GM23338 (cell line): ENCODE results near the gene BRD3. TPM values are rescaled to one million over a fixed set of nuclear protein-coding genes. Genes with fewer than 3 reads are reported as not detected.

Experiments
- ATAC-seq: fragments of 200-7000 bp; cut with Tn5 transposase; 3 replicates; pipeline ENCODE4 v1.9.1; 2020
- DNase-seq: peaks from one replicate; pipeline ENCODE4 v3.0.0-alpha.2; 2015; ENCODE audit warnings: low spot score
- H2AFZ ChIP-seq: fragments of 200-600 bp; sonication (generic); 2 replicates; pipeline ENCODE4 v1.8.0; 2016; ENCODE audit warnings: antibody characterized with exemption, mild to moderate bottlenecking, moderate library complexity
- H3F3A ChIP-seq: fragments of 200-600 bp; sonication (generic); replicated peaks from 2 replicates; pipeline ENCODE4 v1.8.0; 2017; ENCODE audit warnings: antibody characterized with exemption, mixed run types, low read depth
- H3K27ac ChIP-seq: fragments of 200-600 bp; sonication (generic); 2 replicates; pipeline ENCODE4 v1.6.1; 2016; ENCODE audit warnings: low read depth
- H3K27me3 ChIP-seq: fragments of 200-600 bp; sonication (generic); 2 replicates; pipeline ENCODE4 v1.8.0; 2016; ENCODE audit warnings: mild to moderate bottlenecking, mixed run types, moderate library complexity; ENCODE audit not compliant: insufficient read depth
- H3K36me3 ChIP-seq: fragments of 200-600 bp; sonication (generic); 2 replicates; pipeline ENCODE4 v1.8.0; 2016; ENCODE audit warnings: mild to moderate bottlenecking; ENCODE audit not compliant: insufficient read depth
- H3K4me1 ChIP-seq: fragments of 200-600 bp; sonication (generic); 2 replicates; pipeline ENCODE4 v1.8.0; 2016; ENCODE audit warnings: mild to moderate bottlenecking, moderate library complexity; ENCODE audit not compliant: insufficient read depth
- H3K4me2 ChIP-seq: fragments of 200-600 bp; sonication (generic); 2 replicates; pipeline ENCODE4 v1.7.1; 2017; ENCODE audit warnings: mixed run types
- H3K4me3 ChIP-seq: fragments of 200-600 bp; sonication (generic); 2 replicates; pipeline ENCODE4 v1.6.1; 2016; ENCODE audit warnings: mixed run types
- H3K79me2 ChIP-seq: fragments of 200-600 bp; sonication (generic); replicated peaks from 2 replicates; pipeline ENCODE4 v1.8.0; 2017; ENCODE audit warnings: mild to moderate bottlenecking; ENCODE audit not compliant: insufficient read depth
- H3K9me2 ChIP-seq: fragments of 200-600 bp; sonication (generic); 2 replicates; pipeline ENCODE4 v1.8.0; 2017; ENCODE audit not compliant: insufficient read depth
- H4K20me1 ChIP-seq: fragments of 200-600 bp; sonication (generic); replicated peaks from 2 replicates; pipeline ENCODE4 v1.8.0; 2017; ENCODE audit warnings: mild to moderate bottlenecking; ENCODE audit not compliant: insufficient read depth
- H3K27ac Mint-ChIP-seq: 2 replicates; pipeline ENCODE4 v1.8.0; 2020; ENCODE audit warnings: inconsistent platforms, mild to moderate bottlenecking, moderate library complexity, mixed read lengths
- H3K27me3 Mint-ChIP-seq: 3 replicates; pipeline ENCODE4 v1.8.0; 2022; ENCODE audit warnings: low read depth, mild to moderate bottlenecking, moderate library complexity, mixed read lengths, inconsistent platforms; ENCODE audit not compliant: insufficient read depth, poor library complexity
- H3K36me3 Mint-ChIP-seq: 3 replicates; pipeline ENCODE4 v1.8.0; 2021; ENCODE audit warnings: low read depth, mild to moderate bottlenecking, inconsistent platforms, moderate library complexity, mixed read lengths
- H3K4me1 Mint-ChIP-seq: 3 replicates; pipeline ENCODE4 v1.8.0; 2020; ENCODE audit warnings: mild to moderate bottlenecking, inconsistent platforms, mixed read lengths
- H3K4me3 Mint-ChIP-seq: 3 replicates; pipeline ENCODE4 v1.8.0; 2021; ENCODE audit warnings: moderate library complexity, mild to moderate bottlenecking, inconsistent platforms, mixed read lengths
- H3K9me3 Mint-ChIP-seq: 3 replicates; pipeline ENCODE4 v1.8.0; 2020; ENCODE audit warnings: moderate library complexity, mild to moderate bottlenecking, inconsistent platforms, mixed read lengths
- CTCF ChIP-seq, 2 experiments: fragments of 200-600 bp in 1 of 2; sonication (generic) in 1 of 2; conservative IDR thresholded peaks; 2 replicates each; pipeline versions ENCODE4 v1.5.1 to v1.6.1; 2016 to 2017; ENCODE audit warnings: antibody characterized with exemption in 2 of 2, low read depth in 2 of 2, mild to moderate bottlenecking in 2 of 2, moderate library complexity in 1 of 2
- ETS1 ChIP-seq: IDR thresholded peaks from 2 replicates; pipeline ENCODE4 v1.6.1; 2016; ENCODE audit warnings: antibody characterized with exemption
- EZH2 ChIP-seq: fragments of 200-600 bp; sonication (generic); IDR thresholded peaks from one replicate; pipeline ENCODE4 v1.8.0; 2017; ENCODE audit warnings: antibody characterized with exemption, mild to moderate bottlenecking, low read depth; ENCODE audit not compliant: unreplicated experiment
- POLR2AphosphoS5 ChIP-seq: IDR thresholded peaks from 2 replicates; pipeline ENCODE4 v1.6.1; 2016; ENCODE audit warnings: antibody characterized with exemption, low read depth
- REST ChIP-seq: IDR thresholded peaks from one replicate; pipeline ENCODE4 v1.6.1; 2018; ENCODE audit warnings: antibody characterized with exemption; ENCODE audit not compliant: unreplicated experiment
- STAT1 ChIP-seq: IDR thresholded peaks from one replicate; pipeline ENCODE4 v1.6.1; 2016; ENCODE audit warnings: antibody characterized with exemption; ENCODE audit not compliant: unreplicated experiment
- ZNF114 ChIP-seq: fragments of 250-450 bp; sonication (Bioruptor Pico); IDR thresholded peaks from 2 replicates; pipeline ENCODE4 v1.5.0; 2020; ENCODE audit warnings: mild to moderate bottlenecking, moderate library complexity
- ZNF331 ChIP-seq: fragments of 250-450 bp; sonication (Bioruptor Pico); IDR thresholded peaks from 2 replicates; pipeline ENCODE4 v1.5.0; 2020; ENCODE audit warnings: low read depth, mild to moderate bottlenecking, moderate library complexity
- ZNF462 ChIP-seq: fragments of 250-450 bp; sonication (Bioruptor Pico); IDR thresholded peaks from 2 replicates; pipeline ENCODE4 v1.5.0; 2020; ENCODE audit warnings: mild to moderate bottlenecking, moderate library complexity
- polyA plus RNA-seq: library from polyadenylated mRNA; unstranded; fragments of >200 nt; fragmentation: Nextera tagmentation; extraction: Ambion mirVana; gene quantifications from 2 replicates; pipeline ENCODE4 v1.2.1, GENCODE V29; 2016
- total RNA-seq: library from RNA; depleted of rRNA; stranded (reverse); fragments of >200 nt; shearing (Covaris generic); gene quantifications from 2 replicates; pipeline ENCODE4 v1.2.3, GENCODE V29; 2014

Gene BRD3
- total and polyA plus RNA-seq, 2 experiments from 2014 or later = 46.0 to 88.0 TPM

GRCh38 chr9:133982971-133983720 is 84.7 kb downstream of the BRD3 start (continued):
- TF ChIP-seq ZNF462 (CRISPR knock-in tag) (no peak), ZNF331 (CRISPR knock-in tag) (no peak), ZNF114 (CRISPR knock-in tag) (no peak), ETS1 (no peak)

GRCh38 chr9:133981958-133982681 is 85.7 kb downstream of the BRD3 start:
- peaks cover 44% of the 10 kb centered on the region for H3K4me1 Mint-ChIP-seq
- Histone ChIP-seq H2AFZ (no peak overlapping the region), H3K79me2 (peaks cover 98% of the 10 kb centered on the region), H4K20me1 (peaks cover 12% of the 10 kb centered on the region), H3K27me3 (no peaks in the 10 kb centered on the region), H3K9me2 (no peaks in the 10 kb centered on the region), H3K36me3 (no peaks in the 10 kb centered on the region), H3K27ac (no peak overlapping the region), H3K4me2 (no peak overlapping the region), H3K4me3 (no peak overlapping the region), H3K4me1 (no peaks in the 10 kb centered on the region), H3F3A (no peaks in the 10 kb centered on the region)
- no peaks in the 10 kb centered on the region for H3K9me3 Mint-ChIP-seq
- no peak overlapping the region for H3K4me3 Mint-ChIP-seq
- no peaks in the 10 kb centered on the region; the same call in 2 of the 3 replicates for H3K36me3 Mint-ChIP-seq
- no peak overlapping the region; the same call in 1 of the 2 replicates for H3K27ac Mint-ChIP-seq
- peaks cover 10% of the 10 kb centered on the region for H3K27me3 Mint-ChIP-seq
- peak; percentile 30 for DNase-seq
- ATAC-seq = peak; percentile 14
- TF ChIP-seq ZNF331 (CRISPR knock-in tag) (no peak), STAT1 (no peak), POLR2AphosphoS5 (no peak), CTCF (conservative IDR thresholded peaks at IDR 0.05; ENCODE audit: low read depth in 2 of 2) (no peak), REST (no peak), ZNF114 (CRISPR knock-in tag) (no peak), EZH2 (no peak)
